ENCODE results near the gene ITSN1. TPM values are rescaled to one million over a fixed set of nuclear protein-coding genes. Genes with fewer than 3 reads are reported as not detected.

The ITSN1 gene
- total RNA-seq, 1 donor from 2014 or later: 68.2 TPM

DNA sequence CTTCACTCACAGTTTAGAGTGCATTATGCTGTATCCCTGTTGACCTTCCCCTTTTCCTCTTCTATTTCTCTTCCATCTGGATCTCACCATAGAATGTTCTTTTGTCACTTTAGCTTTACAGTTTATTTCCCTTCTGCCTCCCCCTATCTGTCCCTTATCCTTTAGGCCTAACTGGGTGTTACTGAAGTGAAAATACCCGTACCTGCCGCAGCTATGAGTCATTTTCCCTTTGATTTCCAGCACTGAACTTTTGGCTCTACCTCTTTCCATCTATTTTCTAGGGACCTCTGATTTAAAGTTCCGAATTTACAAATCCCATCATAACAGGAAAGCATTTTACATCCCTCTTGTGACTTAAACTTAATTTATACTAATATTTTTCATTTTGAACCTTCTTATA lies 19.7 kb downstream of the ITSN1 start:
- Mint-ChIP-seq H3K9me3 (ENCODE audit: unreplicated experiment) (no peaks in the 10 kb centered on the region), H3K36me3 (ENCODE audit: low read depth, unreplicated experiment) (peaks cover 7% of the 10 kb centered on the region), H3K4me1 (ENCODE audit: unreplicated experiment) (peaks cover 18% of the 10 kb centered on the region), H3K4me3 (ENCODE audit: unreplicated experiment) (no peak overlapping the region), H3K27me3 (ENCODE audit: unreplicated experiment) (no peaks in the 10 kb centered on the region), H3K27ac (ENCODE audit: unreplicated experiment) (no peak overlapping the region)
- no peak for DNase-seq (ENCODE audit: low spot score)
- TF ChIP-seq, protein P1, sequence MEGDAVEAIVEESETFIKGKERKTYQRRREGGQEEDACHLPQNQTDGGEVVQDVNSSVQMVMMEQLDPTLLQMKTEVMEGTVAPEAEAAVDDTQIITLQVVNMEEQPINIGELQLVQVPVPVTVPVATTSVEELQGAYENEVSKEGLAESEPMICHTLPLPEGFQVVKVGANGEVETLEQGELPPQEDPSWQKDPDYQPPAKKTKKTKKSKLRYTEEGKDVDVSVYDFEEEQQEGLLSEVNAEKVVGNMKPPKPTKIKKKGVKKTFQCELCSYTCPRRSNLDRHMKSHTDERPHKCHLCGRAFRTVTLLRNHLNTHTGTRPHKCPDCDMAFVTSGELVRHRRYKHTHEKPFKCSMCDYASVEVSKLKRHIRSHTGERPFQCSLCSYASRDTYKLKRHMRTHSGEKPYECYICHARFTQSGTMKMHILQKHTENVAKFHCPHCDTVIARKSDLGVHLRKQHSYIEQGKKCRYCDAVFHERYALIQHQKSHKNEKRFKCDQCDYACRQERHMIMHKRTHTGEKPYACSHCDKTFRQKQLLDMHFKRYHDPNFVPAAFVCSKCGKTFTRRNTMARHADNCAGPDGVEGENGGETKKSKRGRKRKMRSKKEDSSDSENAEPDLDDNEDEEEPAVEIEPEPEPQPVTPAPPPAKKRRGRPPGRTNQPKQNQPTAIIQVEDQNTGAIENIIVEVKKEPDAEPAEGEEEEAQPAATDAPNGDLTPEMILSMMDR (IDR thresholded peaks at IDR 0.05; ENCODE audit: unreplicated experiment): no peak

DNA sequence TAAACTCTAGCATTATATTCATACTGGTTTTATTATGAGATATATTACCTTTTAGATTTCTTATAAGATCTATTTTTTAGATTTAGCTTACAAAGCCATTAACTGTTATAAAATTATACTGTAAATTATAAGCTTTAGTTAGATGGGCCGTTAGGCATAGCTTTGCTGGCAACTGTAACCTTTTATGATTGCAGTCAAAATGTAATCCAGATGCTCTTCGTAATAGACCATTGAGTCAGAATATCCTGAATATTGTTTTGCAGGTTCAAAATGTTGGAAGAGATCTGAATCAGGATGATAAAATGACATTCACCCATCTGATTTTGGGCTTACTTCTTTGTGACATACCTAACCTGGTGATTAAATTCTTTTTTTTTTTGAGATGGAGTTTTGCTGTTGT lies 20.9 kb downstream of the ITSN1 start:
- H3K4me1 Mint-ChIP-seq (ENCODE audit: unreplicated experiment): peaks cover 13% of the 10 kb centered on the region
- no peak for DNase-seq (ENCODE audit: low spot score)
- H3K4me3 Mint-ChIP-seq (ENCODE audit: unreplicated experiment): no peak overlapping the region
- H3K9me3 Mint-ChIP-seq (ENCODE audit: unreplicated experiment): no peaks in the 10 kb centered on the region
- H3K27me3 Mint-ChIP-seq (ENCODE audit: unreplicated experiment): no peaks in the 10 kb centered on the region
- H3K27ac Mint-ChIP-seq (ENCODE audit: unreplicated experiment): no peak overlapping the region
- TF ChIP-seq, protein P1 (IDR thresholded peaks at IDR 0.05; ENCODE audit: unreplicated experiment): no peak
- H3K36me3 Mint-ChIP-seq (ENCODE audit: low read depth, unreplicated experiment): peaks cover 4% of the 10 kb centered on the region

DNA sequence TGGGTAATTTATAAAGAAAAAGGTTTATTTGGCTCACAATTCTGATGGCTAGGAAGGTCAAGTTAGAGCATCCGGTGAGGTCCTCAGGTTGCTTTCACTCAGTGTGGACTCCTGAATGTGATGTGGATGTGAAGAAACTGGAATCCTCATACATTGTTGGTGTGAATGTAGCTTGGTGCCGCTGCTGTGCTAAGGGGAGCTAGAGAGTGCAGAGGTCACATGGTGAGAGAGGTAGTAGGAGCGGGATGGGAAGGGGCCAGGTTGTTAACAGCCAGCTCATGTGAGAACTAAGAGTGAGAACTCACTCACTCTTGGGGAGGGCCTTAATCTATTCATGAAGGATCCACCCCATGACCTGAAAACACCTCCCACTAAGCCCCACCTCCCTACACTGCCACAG lies 21.8 kb downstream of the ITSN1 start:
- peaks cover 4% of the 10 kb centered on the region for H3K36me3 Mint-ChIP-seq (ENCODE audit: low read depth, unreplicated experiment)
- no peaks in the 10 kb centered on the region for H3K27me3 Mint-ChIP-seq (ENCODE audit: unreplicated experiment)
- DNase-seq (ENCODE audit: low spot score): no peak
- H3K27ac Mint-ChIP-seq (ENCODE audit: unreplicated experiment): no peak overlapping the region
- H3K4me1 Mint-ChIP-seq (ENCODE audit: unreplicated experiment): peaks cover 8% of the 10 kb centered on the region
- H3K9me3 Mint-ChIP-seq (ENCODE audit: unreplicated experiment): no peaks in the 10 kb centered on the region
- TF ChIP-seq, protein P1 (IDR thresholded peaks at IDR 0.05; ENCODE audit: unreplicated experiment): no peak
- no peak overlapping the region for H3K4me3 Mint-ChIP-seq (ENCODE audit: unreplicated experiment)

DNA sequence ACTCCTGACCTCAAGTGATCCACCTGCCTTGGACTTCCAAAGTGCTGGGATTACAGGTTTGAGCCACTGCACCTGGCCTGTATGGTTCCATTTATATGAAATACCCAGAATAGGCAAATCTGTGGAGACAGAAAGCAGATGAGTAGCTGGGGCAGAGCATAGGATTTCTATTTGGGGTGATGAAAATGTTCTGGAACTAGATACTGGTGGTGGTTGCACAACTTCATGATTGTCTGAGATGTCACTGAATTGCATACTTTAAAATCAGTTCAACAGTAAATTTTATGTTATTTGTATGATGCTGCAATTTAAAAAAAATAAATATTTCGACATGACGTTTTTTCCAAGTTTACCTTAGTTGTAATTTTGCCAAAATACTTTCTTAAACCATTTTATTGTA lies 23.9 kb downstream of the ITSN1 start:
- no peak overlapping the region for H3K27ac Mint-ChIP-seq (ENCODE audit: unreplicated experiment)
- H3K9me3 Mint-ChIP-seq (ENCODE audit: unreplicated experiment): no peaks in the 10 kb centered on the region
- no peaks in the 10 kb centered on the region for H3K27me3 Mint-ChIP-seq (ENCODE audit: unreplicated experiment)
- no peaks in the 10 kb centered on the region for H3K36me3 Mint-ChIP-seq (ENCODE audit: low read depth, unreplicated experiment)
- TF ChIP-seq, protein P1 (IDR thresholded peaks at IDR 0.05; ENCODE audit: unreplicated experiment): no peak
- DNase-seq (ENCODE audit: low spot score): no peak
- H3K4me3 Mint-ChIP-seq (ENCODE audit: unreplicated experiment): no peak overlapping the region
- H3K4me1 Mint-ChIP-seq (ENCODE audit: unreplicated experiment): peaks cover 2% of the 10 kb centered on the region

DNA sequence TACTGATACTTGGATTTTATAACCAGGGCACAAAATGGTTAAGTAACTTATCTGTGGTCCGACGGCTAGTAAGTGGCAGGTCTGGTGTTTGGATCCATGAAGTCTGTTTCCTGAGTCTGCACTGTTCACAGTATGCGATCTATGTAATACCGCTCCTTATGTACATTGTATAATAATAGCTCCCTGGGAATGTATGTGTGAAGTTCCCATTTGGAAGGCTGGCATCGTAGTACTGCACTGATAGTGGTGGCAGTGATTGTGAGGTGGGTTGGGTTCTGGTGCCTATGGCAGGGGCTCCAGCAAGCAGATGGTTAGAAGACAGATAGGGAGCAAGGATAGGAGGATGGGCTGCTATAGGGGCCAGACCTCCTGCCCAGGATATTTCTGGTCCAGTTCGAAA lies 25.3 kb downstream of the ITSN1 start:
- H3K27ac Mint-ChIP-seq (ENCODE audit: unreplicated experiment): no peak overlapping the region
- TF ChIP-seq, protein P1 (IDR thresholded peaks at IDR 0.05; ENCODE audit: unreplicated experiment): no peak

More for the DNA sequence above, 25.3 kb downstream of the ITSN1 start:
- H3K4me3 Mint-ChIP-seq (ENCODE audit: unreplicated experiment): no peak overlapping the region
- peaks cover 2% of the 10 kb centered on the region for H3K4me1 Mint-ChIP-seq (ENCODE audit: unreplicated experiment)
- no peaks in the 10 kb centered on the region for H3K9me3 Mint-ChIP-seq (ENCODE audit: unreplicated experiment)
- H3K27me3 Mint-ChIP-seq (ENCODE audit: unreplicated experiment): no peaks in the 10 kb centered on the region
- peaks cover 2% of the 10 kb centered on the region for H3K36me3 Mint-ChIP-seq (ENCODE audit: low read depth, unreplicated experiment)
- no peak for DNase-seq (ENCODE audit: low spot score)
